BJ (cell line): ENCODE measurements around the gene GOLGA6L6. TPM values are rescaled to one million over a fixed set of nuclear protein-coding genes. Genes with fewer than 3 reads are reported as not detected.
"Not testable (repeated sequence)": the region's sequence is repeated elsewhere in the genome, so short reads cannot be mapped to it uniquely, and the experiment has no call there.

ENCODE experiments used
- CTCF ChIA-PET: fragments of 350-600 bp; formaldehyde crosslinking; extraction: SDS; loops from one replicate; lab custom pipeline; 2021; ENCODE audit warnings: antibody characterized with exemption, inconsistent platforms; lab: Yijun Ruan, JAX
- POLR2A ChIA-PET: fragments of 300-600 bp; sonication (Branson Sonifier 250); formaldehyde crosslinking; extraction: SDS; loops from one replicate; lab custom pipeline; 2021; ENCODE audit warnings: antibody characterized with exemption; lab: Charles Lee
- DNase-seq: peaks from one replicate; pipeline ENCODE4 v3.0.0-alpha.2; 2011; ENCODE audit warnings: low read depth
- H3K27me3 ChIP-seq: 2 replicates; pipeline ENCODE4 v1.6.0; 2011; ENCODE audit warnings: low read length; ENCODE audit not compliant: control insufficient read depth, insufficient read depth
- H3K36me3 ChIP-seq: 2 replicates; pipeline ENCODE4 v1.5.1; 2011; ENCODE audit warnings: low read length; ENCODE audit not compliant: control insufficient read depth, insufficient read depth
- H3K4me3 ChIP-seq: 2 replicates; pipeline ENCODE4 v1.5.1; 2011; ENCODE audit warnings: low read depth, mild to moderate bottlenecking, control low read depth, low read length
- polyA plus RNA-seq: library from polyadenylated mRNA; depleted of rRNA; stranded (reverse); fragments of >200 nt; gene quantifications from 2 replicates; pipeline ENCODE4 v1.2.3, GENCODE V29; 2011
- small RNA-seq: library from RNA; depleted of rRNA; stranded (forward); fragments of <200 nt; gene quantifications from one replicate; pipeline ENCODE3, GENCODE V24; 2012; ENCODE audit warnings: low replicate concordance, low read depth; ENCODE audit not compliant: insufficient read length

Gene GOLGA6L6
- polyA plus RNA-seq, 1 experiment: not detected

DNA sequence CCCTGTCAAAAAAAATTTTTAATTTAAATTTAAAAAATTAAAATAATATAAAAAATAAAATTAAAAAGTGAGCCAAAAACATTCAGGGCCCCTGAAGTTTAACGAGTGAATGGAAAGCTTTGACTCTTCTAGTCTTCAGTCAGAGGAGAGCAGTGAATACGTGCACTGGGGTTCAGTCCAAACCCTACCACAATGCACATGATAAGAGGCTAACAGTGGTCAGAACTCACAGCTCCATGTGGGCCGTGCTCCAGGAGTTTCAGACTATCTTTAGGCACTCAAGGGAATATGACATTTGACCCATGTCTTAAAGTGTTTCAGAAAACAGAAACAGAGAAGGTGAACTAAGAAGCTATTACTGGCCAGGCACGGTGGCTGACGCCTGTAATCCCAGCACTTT lies 48.6 kb downstream of the GOLGA6L6 start:
- H3K4me3 ChIP-seq, DNase-seq, H3K27me3 ChIP-seq, CTCF ChIA-PET, POLR2A ChIA-PET, H3K36me3 ChIP-seq: not testable (repeated sequence)

DNA sequence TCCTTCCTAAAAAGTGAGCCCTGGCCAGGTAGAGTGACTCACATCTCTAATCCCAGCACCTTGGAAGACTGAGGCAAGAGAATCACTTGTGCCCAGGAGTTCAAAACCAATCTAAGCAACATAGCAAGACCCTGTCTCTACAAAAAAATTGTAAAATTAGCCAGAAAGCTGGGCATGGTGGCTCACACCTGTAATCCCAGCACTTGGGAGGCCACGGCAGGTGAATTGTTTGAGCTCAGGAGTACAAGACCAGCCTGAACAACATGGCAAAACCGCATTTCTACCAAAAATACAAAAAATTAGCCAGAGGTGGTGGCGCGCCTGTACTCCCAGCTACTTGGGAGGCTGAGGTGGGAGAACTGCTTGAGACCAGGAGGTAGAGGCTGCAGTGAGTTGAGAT lies 49.0 kb downstream of the GOLGA6L6 start:
- POLR2A ChIA-PET, H3K36me3 ChIP-seq, H3K27me3 ChIP-seq, H3K4me3 ChIP-seq, CTCF ChIA-PET, DNase-seq: not testable (repeated sequence)

DNA sequence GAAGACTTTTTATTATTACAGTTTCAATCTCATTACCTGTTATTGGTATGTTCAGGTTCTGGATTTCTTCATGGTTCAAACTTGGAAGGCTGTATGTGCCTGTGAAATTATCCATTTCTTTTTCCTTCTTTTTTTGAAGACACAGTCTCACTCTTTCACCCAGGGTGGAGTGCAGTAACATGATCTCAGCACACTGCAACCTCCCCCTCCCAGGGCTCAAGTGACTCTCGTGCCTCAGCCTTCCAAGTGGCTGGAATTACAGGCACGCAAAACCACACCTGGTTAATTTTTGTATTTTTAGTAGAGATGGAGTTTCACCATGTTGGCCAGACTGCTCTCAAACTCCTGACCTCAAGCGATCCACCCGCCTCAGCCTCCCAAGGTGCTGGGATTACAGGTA lies 52.3 kb downstream of the GOLGA6L6 start:
- H3K4me3 ChIP-seq, H3K36me3 ChIP-seq, DNase-seq, POLR2A ChIA-PET, H3K27me3 ChIP-seq, CTCF ChIA-PET: not testable (repeated sequence)

Small RNA genes lying within 50 kb of the gene (small RNA-seq; reads per million reads assigned to genes)
- gene RN7SL759P: not detected
